NT2/D1 (cell line): ENCODE data around the gene BICRAL.
"Not testable (repeated sequence)": the region's sequence is repeated elsewhere in the genome, so short reads cannot be mapped to it uniquely, and the experiment has no call there.

Source experiments
- SUZ12 ChIP-seq: IDR thresholded peaks from 2 replicates; pipeline ENCODE4 v1.6.1; 2011; ENCODE audit not compliant: insufficient read length, insufficient read depth; ENCODE audit errors: extremely low read depth
- YY1 ChIP-seq: IDR thresholded peaks from 2 replicates; pipeline ENCODE4 v1.6.1; 2011; ENCODE audit not compliant: insufficient read length, insufficient read depth
- ZNF274 ChIP-seq: IDR thresholded peaks from 2 replicates; pipeline ENCODE4 v1.6.1; 2011; ENCODE audit warnings: mild to moderate bottlenecking, low read depth, low read length

GRCh38 chr6:42797696-42798095 is 15.8 kb downstream of the BICRAL start:
- not testable (repeated sequence) for TF ChIP-seq ZNF274, SUZ12, YY1
